NOMO-1 treated with dmso at 0.1 percent for 144 hours (cell line): Measurements from ENCODE around the gene GH2.
"Not testable (repeated sequence)": the region's sequence is repeated elsewhere in the genome, so short reads cannot be mapped to it uniquely, and the experiment has no call there.

Experiments
- DNase-seq: peaks from one replicate; lab custom pipeline; 2025; ENCODE audit not compliant: unreplicated experiment; lab: John Stamatoyannopoulos, UW

Gene GH2

DNA sequence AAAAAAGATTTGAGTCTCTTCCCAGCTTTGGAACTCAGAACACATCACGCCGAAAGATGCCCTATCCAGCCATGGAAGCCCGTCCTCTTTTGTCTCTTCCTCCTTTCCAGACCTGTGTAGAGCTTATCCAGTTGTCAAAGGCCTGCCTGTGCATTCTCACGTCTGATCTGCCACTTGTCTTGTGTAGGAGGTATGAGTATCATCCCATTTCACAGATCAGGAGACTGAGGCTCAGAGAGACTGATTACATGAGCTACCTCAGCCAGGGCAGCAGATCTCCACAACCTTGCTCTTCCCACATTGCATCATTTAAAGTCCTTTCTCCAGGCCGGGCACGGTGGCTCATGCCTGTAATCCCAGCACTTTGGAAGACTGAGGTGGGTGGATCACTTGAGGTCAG lies 7.1 kb downstream of the GH2 start:
- not testable (repeated sequence) for DNase-seq

DNA sequence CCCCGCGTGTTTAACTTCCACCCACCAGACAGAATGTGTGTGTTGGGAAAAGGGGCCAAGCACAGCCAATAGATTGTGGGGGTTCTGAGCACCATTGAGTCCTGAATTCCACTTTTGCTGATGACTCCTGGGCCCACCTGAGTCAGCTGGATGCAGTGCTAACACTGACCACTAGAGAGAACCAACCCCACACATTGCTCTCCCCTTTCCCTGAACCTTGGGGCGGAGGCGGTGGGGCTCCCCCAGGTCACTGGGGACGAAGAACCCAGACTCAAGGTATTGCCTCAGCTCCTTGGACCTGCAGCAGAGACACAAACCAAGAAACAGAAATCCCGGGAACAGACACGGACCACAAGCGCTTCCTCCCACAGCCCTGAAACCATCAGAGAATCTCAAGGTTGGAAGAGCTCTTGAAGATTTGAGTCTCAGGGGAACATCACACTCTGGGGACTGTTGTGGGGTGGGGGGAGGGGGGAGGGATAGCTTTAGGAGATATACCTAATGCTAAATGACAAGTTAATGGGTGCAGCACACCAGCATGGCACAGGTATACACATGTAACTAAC lies 7.6 kb downstream of the GH2 start:
- DNase-seq: not testable (repeated sequence)

DNA sequence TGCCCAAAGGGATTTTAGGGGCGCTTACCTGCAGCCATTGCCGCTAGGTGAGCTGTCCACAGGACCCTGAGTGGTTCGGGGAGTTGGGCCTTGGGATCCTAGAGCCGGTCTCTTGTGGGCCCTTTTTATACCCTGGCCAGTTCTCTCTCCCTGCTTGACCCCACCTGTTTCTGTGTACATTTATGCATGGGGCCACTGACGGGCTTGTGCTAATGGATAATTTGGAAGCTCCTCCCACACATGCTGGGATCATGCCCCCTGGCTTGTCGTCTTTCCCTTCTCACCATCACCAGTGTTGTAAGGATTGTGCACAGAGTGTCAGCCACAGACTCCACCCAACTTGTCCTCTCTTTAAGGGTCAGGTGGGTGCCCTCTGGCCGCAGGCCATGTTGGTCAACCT lies 8.2 kb downstream of the GH2 start, which contains the start of gene CSH2:
Gene CSH2, minus strand, starts transcription at position 101 of the 400 bp plus-strand sequence. Its CDS starts 63 bp downstream, at position 38.
- not testable (repeated sequence) for DNase-seq

DNA sequence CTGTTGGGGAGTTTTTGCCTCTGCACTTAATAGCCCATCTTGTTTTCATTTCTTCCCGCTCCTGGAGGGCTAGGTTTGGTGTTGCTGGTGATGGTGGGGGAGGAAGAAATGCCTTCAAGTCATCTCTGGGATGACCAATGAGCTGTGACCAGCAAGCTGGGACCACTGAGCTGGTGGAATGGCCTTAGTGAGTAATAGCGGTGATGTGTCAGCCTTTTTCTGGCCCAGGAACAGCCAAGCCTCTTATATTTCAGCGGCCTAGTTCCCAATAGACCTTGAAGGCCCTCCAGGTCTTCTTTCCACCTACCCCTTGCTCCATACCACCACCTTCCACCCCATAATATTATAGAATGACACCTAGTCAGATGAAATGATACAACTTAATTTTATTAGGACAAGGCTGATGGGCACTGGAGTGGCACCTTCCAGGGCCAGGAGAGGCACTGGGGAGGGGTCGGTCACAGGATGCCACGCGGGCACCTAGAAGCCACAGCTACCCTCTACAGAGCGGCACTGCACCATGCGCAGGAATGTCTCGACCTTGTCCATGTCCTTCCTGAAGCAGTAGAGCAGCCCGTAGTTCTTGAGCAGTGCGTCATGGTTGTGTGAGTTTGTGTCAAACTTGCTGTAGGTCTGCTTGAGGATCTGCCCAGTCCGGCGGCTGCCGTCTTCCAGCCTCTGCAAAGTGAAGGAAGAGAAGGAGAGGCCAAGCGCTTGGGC lies 9.9 kb downstream of the GH2 start:
- not testable (repeated sequence) for DNase-seq

DNA sequence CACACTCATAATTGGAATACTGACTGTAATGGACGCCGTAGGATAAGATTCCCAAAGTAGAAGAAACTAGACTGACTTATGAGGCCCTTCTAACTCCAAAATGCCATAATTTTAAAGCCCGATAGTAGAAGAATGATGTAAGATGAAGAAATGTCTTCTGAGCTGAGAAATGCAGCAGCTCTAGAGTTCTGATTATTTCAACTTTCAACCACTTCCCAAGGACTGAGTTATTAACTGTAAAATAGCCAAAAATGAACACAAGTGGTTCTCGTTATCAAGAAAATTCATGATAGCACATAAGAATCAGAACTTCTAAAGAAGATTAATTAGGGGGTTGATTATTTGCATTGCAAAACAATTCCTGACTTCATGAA lies 11.5 kb downstream of the GH2 start:
- DNase-seq: not testable (repeated sequence)

DNA sequence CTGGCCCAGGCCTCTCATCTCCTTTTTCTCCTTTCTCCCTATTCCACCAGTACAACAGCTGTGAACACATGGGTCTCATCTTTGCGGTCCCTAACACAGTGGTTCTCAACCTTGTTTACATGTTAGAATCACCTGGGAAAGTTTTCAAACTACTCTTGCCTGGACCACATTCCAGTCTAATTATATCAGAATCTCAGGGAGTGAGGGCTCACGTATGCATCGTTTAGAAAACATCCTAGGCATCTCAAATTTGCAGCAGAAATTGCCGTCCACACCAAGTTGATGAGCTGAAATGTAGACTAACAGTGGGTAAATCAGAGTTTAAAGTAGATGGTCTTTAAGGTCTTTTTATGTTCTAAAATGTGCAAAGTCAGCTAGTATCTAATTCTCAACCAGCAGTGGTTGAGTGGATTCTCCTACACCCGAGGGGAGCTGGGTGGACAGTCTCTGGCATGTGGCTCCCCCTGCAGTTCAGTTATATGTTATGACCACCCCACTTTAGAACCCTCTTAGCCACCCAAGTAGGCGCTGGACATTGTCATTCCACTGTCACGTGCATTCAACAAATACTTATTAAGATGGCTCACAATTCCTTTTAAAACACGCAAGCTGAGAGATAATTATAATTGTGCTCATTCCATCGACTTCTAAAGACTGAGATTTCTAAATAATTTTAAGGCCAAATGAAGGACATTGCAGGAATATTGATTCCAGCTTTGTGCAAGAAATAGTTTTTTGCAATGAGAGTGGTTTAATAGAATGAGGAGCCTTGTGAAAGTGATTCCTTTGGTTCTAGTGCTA lies 12.1 kb downstream of the GH2 start:
- not testable (repeated sequence) for DNase-seq

DNA sequence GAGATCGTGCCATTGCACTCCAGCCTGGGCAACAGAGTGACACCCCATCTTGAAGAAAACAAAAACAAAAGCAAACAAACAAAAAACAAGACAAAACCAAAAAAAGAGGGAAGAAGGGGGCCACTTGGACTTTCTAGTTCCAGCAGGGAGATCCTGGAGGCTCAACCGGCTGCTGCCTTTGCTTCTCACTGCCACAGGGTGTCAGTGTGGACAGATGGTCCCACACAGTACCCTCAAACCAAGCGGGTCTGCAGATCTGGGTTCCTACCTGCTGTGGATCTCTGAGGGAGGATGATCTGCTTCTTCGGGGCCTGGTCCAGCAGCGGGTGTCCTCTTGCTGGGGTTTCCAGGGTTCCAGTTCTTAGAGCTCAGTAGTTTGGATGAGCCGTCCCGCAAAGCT lies 15.1 kb downstream of the GH2 start:
- DNase-seq: not testable (repeated sequence)

DNA sequence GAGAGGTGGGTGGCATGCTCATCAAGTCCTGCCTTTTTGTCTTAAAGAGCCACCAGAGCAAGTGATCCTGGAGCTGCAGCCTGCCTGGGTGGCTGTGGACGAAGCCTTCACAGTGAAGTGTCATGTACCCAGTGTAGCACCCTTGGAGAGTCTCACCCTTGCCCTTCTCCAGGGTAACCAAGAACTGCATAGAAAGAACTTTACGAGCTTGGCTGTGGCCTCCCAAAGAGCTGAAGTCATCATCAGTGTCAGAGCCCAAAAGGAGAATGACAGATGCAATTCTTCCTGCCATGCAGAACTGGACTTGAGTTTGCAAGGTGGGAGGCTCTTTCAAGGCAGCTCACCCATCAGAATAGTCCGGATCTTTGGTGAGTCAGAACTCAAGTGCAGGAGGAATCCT lies 22.5 kb downstream of the GH2 start:
- no peak for DNase-seq

DNA sequence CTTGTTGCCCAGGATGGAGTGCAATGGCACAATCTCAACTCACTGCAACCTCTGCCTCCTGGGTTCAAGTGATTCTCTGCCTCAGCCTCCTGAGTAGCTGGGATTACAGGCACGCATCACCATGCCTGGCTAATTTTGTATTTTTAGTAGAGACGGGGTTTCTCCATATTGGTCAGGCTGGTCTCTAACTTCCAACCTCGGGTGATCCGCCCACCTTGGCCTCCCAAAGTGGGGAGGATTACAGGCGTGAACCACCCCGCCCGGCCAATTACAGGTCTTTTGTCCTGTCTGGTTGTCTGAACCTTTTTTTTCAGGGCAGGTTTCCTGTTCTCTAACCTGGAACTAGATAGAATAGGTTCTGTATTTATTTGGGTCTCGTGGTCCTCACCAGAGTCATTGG lies 25.3 kb downstream of the GH2 start:
- DNase-seq: not testable (repeated sequence)

DNA sequence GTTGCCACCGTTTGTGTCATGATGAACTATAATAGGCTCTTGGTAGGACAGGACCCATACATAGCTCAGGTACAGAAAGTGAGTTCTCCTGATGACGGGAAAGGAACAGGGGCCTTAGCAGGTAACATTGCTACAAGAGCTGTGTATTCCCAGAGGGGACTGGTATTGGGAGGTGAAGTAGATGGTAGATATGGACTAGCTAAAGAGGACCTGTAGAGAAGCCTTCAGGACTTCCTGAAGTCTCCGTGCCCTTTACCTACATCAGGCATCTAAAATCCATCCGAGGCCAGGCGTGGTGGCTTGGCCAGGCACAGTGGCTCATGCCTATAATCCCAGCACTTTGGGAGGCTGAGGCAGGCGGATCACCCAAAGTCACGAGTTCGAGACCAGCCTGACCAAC lies 26.6 kb downstream of the GH2 start:
- DNase-seq: no peak

DNA sequence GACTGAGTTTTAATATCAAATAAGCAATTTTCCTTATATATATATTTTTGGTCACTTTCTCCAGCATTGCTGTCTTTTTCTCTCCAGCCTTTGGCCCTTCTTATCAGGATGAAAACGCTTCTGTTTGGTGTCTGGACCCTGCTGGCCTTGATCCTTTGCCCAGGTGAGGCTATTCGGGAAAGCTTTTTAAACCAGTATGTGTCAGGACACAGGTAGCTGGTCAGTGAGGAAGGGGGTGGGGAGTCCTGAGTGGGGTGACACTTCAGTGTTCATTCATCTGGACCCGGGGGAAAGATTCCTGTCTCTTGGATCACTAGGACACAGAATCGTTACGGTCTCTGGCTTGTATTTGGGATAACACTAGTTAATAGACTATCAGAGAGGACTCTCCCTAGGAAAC lies 27.0 kb downstream of the GH2 start:
- no peak for DNase-seq

DNA sequence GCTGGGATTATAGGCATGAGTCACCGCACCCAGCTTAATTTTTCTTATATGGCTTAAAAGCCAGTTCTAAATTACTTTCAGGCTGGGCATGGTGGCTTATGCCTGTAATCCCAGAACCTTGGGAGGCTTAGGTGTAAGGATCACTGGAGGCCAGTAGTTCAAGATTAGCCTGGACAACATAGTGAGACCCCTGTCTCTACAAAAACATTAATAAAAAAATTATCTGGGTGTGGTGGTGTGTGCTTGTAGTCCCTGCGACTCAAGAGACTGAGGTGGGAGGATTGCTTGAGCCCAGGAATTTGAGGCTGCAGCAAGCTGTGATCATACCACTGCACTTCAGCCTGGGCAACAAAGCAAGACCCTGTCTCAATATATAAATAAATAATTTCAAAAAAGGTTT lies 28.5 kb downstream of the GH2 start:
- DNase-seq: no peak

DNA sequence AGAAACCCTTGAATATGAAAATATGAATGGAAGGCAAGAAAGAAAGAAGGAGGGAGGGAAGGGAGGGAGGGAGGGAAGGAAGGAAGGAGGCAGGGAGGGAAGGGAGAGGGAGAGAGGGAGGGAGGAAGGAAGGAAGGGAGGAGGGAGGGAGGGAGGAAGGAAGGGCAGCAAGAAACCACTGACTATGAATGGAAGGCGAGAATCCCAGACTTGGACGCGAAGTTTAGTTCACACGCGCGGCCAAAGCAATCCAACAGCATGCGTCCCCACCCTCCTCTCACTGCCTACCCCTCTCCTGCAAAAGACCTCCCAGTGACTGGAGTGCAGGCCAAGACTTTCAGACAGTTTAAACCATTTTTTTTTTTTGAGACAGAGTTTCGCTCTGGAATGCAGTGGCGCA lies 31.3 kb downstream of the GH2 start:
- DNase-seq: no peak

DNA sequence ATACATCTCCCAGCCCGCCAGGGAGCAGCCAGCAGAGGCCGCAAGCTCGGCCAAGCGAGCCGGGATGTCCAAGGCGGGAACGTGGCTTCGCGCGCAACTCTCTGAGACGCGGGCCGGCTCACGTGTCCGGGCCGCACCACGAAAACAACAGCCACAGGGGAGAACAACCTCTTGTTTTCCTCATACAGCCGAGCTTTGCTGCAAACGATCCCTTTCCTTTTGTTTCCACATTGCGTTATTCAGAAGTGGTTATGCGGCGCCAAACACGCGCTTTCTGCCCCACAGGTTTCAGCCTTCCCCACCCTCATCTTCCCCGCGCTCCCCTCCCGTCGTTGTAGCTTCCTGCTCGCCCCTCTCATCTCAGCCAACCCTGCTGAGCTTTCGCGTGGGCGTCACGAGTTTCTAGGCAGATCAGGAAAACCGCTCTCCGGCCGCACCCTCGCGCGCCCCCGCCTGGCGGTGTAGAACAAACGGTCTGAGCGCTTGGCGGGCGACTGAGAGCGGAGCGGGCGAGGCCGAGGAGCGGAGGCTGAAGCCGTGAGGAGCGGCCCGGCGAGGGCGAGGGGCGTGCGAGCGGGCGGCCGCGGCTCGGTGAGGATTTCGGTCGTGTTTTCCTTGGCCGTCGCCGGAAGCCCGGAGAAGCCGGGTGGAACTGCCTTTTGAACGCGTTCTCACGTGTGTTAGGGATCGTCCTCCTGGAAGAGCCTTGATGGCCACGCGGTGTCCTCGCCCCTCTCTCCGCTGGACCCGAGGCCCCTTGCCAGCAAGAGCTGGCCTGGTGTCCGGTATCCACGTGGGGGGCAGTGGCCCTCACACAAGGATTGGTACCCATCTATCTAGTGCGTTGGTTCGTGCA lies 32.7 kb downstream of the GH2 start:
- DNase-seq: peak; percentile 95

DNA sequence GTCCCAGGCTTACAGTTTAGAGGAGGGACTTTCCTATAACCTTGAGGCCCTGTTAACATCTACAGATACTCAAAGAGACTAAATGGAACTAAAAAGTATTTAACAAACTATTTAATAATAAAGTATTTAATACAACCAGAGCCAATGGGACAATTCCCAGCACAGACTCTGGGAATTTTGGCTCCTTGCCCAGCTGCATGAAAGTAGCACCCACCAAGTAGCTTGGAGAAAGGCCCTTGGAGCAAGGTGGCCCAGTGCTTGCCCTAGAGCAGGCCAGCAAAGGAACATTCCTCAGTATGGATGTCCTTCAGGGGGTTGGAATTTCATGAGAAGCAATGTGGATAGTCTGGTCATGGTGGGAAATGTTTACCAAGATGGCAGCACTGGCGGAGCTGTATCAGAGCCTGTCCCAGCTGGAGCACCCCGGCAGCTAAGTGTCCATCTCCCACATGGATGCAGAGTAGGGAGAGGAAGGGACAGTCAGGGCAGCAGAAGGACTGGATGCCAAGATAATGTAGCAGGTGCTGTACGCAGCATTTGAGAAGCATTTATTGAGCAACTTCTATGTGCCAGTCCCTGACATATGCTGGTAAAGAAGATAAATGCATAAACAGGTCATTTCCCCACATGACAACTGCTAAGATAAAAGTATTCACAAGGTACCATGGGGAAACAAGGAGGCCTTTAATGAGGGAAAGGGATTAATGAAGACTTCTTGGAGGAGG lies 34.1 kb downstream of the GH2 start:
- no peak for DNase-seq

DNA sequence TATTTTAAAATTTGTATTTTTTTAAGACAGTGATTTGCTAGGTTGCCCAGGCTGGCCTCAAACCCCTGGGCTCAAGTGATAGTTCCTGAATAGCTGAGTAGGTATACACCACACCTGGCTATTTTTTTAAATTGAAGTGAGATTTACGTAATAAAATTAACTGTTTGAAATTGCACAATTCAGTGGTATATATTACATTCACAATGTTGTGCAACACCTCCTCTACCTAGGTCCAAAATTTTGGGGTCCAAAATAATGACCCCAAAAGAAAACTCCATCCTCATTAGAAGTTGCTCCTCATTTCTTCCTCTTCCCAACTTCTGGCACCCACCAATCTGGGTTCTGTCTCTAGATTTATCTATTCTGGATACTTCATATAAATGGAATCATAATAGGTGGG lies 36.2 kb downstream of the GH2 start:
- no peak for DNase-seq

DNA sequence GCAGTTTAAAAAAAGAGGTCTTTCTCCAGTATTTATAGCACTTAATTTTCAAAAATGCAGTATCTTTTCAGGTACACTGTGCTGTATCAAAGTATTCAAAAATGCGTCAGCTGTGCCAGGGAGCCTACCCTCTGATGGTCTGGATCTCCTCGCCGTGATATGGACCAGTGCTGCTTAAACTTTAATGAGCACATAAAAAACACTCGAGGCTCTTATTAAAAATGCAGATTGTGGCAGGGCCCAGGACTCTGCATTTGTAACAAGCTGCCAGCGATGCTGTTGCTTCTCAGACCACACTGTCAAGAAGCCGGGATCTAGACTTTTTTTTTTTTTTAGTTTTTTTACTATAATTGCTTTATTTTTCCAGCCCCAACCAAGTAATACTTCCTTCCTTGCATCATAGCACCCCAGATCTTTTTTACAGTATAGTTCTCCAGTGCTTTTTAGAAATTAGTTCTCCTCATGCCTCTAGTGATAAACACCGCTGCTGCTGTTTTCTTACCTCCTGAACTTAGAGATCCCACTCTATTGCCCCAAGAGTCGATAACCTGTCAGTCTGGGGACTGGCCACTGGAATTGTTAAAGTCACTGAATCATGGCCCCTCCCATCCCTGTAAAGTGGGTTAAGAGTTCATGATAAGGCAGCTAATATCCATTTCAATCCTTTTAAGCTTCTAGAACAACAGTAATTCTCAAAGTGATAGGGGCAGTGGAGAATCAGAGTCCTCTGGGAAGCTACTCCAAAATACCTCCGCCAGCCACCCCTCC lies 37.6 kb downstream of the GH2 start:
- DNase-seq: no peak

DNA sequence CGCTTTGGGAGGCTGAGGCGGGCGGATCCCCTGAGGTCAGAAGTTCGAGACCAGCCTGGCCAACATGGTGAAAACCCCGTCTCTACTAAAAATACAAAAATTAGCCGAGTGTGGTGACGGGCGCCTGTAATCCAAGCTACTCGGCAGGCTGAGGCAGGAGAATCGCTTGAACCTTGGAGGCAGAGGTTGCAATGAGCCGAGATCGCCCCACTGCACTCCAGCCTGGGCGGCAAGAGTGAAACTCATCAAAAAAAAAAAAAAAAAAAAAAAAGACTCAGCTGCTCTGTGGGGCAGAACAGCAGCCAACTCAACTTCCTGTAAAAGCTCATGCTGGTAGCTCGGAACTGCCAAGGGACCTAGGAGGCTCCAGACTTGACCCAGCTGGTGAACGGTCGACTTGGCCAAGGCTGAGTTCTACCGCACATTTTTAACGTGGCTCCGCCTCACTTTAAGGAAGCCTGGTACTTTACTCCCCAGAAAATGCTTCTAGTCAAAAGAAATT lies 38.3 kb downstream of the GH2 start:
- peak; percentile 58 for DNase-seq

DNA sequence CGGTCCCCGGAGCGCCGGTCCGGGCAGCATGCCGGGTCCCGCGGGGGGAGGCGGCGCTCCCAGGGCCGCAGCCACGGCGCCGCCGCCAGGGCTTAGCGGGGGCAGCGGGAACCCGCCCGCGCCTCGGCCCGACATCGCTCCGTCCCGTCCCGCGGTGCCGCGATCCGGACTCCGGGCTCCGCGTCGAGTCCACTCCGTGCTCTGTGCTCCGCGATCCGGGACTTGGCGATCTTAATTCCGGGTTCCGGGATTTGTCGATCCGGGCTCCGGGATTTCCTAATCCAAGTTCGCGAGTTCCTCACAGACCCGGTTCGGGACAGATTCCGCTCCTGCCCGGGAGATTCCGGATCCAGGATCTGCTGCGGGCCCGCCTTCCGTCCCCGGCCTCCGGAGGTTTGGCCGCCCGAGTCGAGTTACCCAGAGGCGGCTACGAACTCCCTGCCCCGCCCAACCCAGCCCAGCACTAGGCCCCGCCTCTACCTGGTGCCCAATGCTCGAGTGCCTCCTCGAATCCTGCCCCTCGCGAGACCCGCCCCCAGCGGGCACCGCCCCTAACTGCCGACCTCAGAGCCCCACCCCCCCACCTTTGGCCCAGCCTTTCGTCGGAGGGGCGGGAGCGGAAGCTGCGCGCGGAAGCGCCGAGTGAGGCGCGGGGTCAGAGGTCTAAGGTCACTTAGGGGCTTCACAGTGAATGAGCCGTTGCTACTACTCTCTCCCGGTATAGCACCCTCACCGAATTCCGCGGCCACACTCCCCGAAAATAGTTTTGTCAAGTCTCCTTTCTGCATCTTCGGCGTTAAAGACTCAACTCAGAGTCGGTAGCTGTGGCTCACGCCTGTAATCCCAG lies 39.0 kb downstream of the GH2 start, which contains the start of gene SMARCD2:
Gene SMARCD2, minus strand, starts transcription at position 146 of the 847 bp plus-strand sequence. Its CDS starts 11 bp downstream, at position 135.
- peak; percentile 95 for DNase-seq
